Adrenal gland (tissue), 5 donors: ENCODE results near the gene CLEC11A.

Experiments used
- POLR2A ChIP-seq, 2 donors: fragments of 450-650 bp; IDR thresholded peaks; one replicate each; pipeline ENCODE4 v1.6.1; 2017; ENCODE audit warnings: antibody characterized with exemption in 2 of 2, mild to moderate bottlenecking in 2 of 2, moderate library complexity in 1 of 2
- TF ChIP-seq, protein P1 (sequence below), 6 experiments: fragments of 450-650 bp in 4 of 6; fragments of 200-600 bp in 2 of 6; sonication (generic) in 1 of 6; IDR thresholded peaks; 1 replicate in 5 of 6; 2 replicates in 1 of 6; pipeline versions ENCODE4 v1.5.1 to v1.8.0; 2016 to 2021; ENCODE audit warnings: antibody characterized with exemption in 6 of 6, mild to moderate bottlenecking in 2 of 6, moderate library complexity in 1 of 6
- donor health status: DM: no; HTN: no; CAD: no.

DNA sequence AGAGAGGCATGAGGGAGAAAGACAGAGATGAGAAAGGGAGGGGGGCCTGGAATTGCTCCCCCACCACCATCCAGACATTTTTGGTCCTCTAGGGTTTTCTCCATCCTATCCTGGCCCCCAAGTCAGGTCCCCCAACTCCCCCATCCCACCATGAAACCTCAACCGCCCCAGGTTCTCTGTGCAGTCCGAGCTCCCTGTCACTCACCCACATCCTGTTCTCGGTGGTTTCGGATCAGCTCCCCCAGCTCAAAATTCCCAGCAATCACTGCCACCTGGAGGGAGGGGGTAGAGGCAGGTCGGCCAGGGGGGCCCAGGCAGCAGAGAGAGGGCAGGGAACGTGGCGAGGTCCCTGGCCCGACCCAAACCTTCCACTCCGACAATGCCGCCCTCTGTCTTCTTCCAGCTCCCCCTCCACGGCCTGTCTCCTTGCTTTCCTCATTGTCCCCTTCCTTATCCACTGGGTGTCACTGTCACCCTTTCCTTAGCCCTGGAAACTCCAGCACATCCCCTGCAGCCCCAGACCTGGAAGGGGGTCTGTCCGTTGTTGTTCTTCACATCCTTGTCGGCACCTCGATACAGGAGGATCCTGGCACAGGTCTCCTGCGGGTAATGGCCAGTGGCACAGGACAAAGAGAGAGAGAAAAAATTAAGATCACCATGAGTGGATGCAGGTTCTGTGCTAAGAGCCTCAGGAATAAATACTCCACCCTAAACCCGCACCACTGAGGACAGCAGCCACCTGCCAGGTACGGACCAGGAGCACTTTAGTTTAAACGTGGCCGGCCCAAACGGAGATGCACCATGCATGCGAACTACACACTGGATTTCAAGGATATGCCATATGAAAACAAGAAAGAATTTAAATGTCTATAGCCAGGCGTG is 19.0 kb upstream of the CLEC11A start:
- TF ChIP-seq, protein P1, sequence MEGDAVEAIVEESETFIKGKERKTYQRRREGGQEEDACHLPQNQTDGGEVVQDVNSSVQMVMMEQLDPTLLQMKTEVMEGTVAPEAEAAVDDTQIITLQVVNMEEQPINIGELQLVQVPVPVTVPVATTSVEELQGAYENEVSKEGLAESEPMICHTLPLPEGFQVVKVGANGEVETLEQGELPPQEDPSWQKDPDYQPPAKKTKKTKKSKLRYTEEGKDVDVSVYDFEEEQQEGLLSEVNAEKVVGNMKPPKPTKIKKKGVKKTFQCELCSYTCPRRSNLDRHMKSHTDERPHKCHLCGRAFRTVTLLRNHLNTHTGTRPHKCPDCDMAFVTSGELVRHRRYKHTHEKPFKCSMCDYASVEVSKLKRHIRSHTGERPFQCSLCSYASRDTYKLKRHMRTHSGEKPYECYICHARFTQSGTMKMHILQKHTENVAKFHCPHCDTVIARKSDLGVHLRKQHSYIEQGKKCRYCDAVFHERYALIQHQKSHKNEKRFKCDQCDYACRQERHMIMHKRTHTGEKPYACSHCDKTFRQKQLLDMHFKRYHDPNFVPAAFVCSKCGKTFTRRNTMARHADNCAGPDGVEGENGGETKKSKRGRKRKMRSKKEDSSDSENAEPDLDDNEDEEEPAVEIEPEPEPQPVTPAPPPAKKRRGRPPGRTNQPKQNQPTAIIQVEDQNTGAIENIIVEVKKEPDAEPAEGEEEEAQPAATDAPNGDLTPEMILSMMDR (IDR thresholded peaks at IDR 0.05) = peak in 1 of 6 experiments; percentile 10
- TF ChIP-seq POLR2A (IDR thresholded peaks at IDR 0.05) = no peak
